CD1c-positive myeloid dendritic cell (primary cell): ENCODE data around the gene C1QTNF4.
A peak's percentile ranks its signal among the peaks of the same experiment; 100 is the strongest.
"Not testable (repeated sequence)": the region's sequence is repeated elsewhere in the genome, so short reads cannot be mapped to it uniquely, and the experiment has no call there.

Experiments
- DNase-seq: peaks from one replicate; pipeline ENCODE4 v3.0.0-alpha.2; 2016; ENCODE audit errors: extremely low spot score

C1QTNF4 gene

GRCh38 chr11:47593934-47594855 is at the start of gene C1QTNF4:
TSS of gene C1QTNF4 (minus strand) at chr11:47594411. CDS start at chr11:47590810, 3,601 bp downstream.
- DNase-seq = no peak

GRCh38 chr11:47642099-47642855 is 48.1 kb upstream of the C1QTNF4 start, which contains the start of gene MTCH2:
TSS of gene MTCH2 (minus strand) at chr11:47642559. CDS start at chr11:47642465, 94 bp downstream.
- DNase-seq = peak; percentile 98

- DNase-seq = no peak
Observed at GRCh38 chr11:47641600-47642098, 47.4 kb upstream of the C1QTNF4 start.

GRCh38 chr11:47640506-47640905 is 46.3 kb upstream of the C1QTNF4 start:
- not testable (repeated sequence) for DNase-seq

- DNase-seq = not testable (repeated sequence)
Observed at GRCh38 chr11:47636331-47636730, 42.1 kb upstream of the C1QTNF4 start.

GRCh38 chr11:47631473-47631872 is 37.3 kb upstream of the C1QTNF4 start:
- no peak for DNase-seq

- DNase-seq = no peak
Observed at GRCh38 chr11:47628026-47628425, 33.8 kb upstream of the C1QTNF4 start.

- no peak for DNase-seq
Observed at GRCh38 chr11:47626234-47626633, 32.0 kb upstream of the C1QTNF4 start.

- DNase-seq = no peak
Observed at GRCh38 chr11:47620836-47621378, 26.7 kb upstream of the C1QTNF4 start.

- no peak for DNase-seq
Observed at GRCh38 chr11:47617417-47617809, 23.2 kb upstream of the C1QTNF4 start.

GRCh38 chr11:47616726-47617416 is 22.7 kb upstream of the C1QTNF4 start:
- peak; percentile 57 for DNase-seq

GRCh38 chr11:47615249-47615648 is 21.0 kb upstream of the C1QTNF4 start:
- no peak for DNase-seq

GRCh38 chr11:47611348-47611794 is 17.2 kb upstream of the C1QTNF4 start:
- peak; percentile 61 for DNase-seq

- no peak for DNase-seq
Observed at GRCh38 chr11:47609675-47610074, 15.5 kb upstream of the C1QTNF4 start.

- DNase-seq = no peak
Observed at GRCh38 chr11:47607380-47607779, 13.2 kb upstream of the C1QTNF4 start.

GRCh38 chr11:47606731-47607130 is 12.5 kb upstream of the C1QTNF4 start:
- DNase-seq = no peak

- DNase-seq = no peak
Observed at GRCh38 chr11:47605921-47606320, 11.7 kb upstream of the C1QTNF4 start.

- no peak for DNase-seq
Observed at GRCh38 chr11:47603295-47603694, 9.1 kb upstream of the C1QTNF4 start.

- DNase-seq = no peak
Observed at GRCh38 chr11:47599902-47600301, 5.7 kb upstream of the C1QTNF4 start.

- DNase-seq = no peak
Observed at GRCh38 chr11:47595967-47596366, 1.8 kb upstream of the C1QTNF4 start.

- DNase-seq = no peak
Observed at GRCh38 chr11:47595029-47595428, 818 bp upstream of the C1QTNF4 start.
